WTC11 (cell line): ENCODE data around the gene PAEP. TPM values are rescaled to one million over a fixed set of nuclear protein-coding genes. Genes with fewer than 3 reads are reported as not detected.

Source experiments
- ATAC-seq: fragments of 200-7000 bp; cut with Tn5 transposase; 2 replicates; pipeline ENCODE4 v1.10.0; 2021; ENCODE audit warnings: mild to moderate bottlenecking, moderate library complexity
- CTCF ChIA-PET: fragments of 300-600 bp; sonication (Branson Sonifier 250); formaldehyde crosslinking; loops from one replicate; lab custom pipeline; 2021; ENCODE audit warnings: antibody characterized with exemption; lab: Charles Lee
- POLR2A ChIA-PET: fragments of 350-600 bp; sonication (Branson Sonifier 250); formaldehyde crosslinking; loops from one replicate; lab custom pipeline; 2021; ENCODE audit warnings: antibody characterized with exemption; lab: Charles Lee
- DNase-seq: peaks from one replicate; pipeline ENCODE4 v3.0.0; 2021; ENCODE audit warnings: low spot score
- H3K27ac Mint-ChIP-seq: 2 replicates; pipeline ENCODE4 v1.8.0; 2021; ENCODE audit warnings: mixed read lengths
- H3K27me3 Mint-ChIP-seq: 2 replicates; pipeline ENCODE4 v1.8.0; 2021; ENCODE audit warnings: low read depth, mild to moderate bottlenecking, moderate library complexity, mixed read lengths
- H3K36me3 Mint-ChIP-seq: 2 replicates; pipeline ENCODE4 v1.8.0; 2021; ENCODE audit warnings: mixed read lengths
- H3K4me1 Mint-ChIP-seq: 2 replicates; pipeline ENCODE4 v1.8.0; 2022; ENCODE audit warnings: mixed read lengths
- H3K4me3 Mint-ChIP-seq: 2 replicates; pipeline ENCODE4 v1.8.0; 2021; ENCODE audit warnings: mild to moderate bottlenecking, moderate library complexity, mixed read lengths
- H3K9me3 Mint-ChIP-seq: 2 replicates; pipeline ENCODE4 v1.8.0; 2021; ENCODE audit warnings: mixed read lengths
- ATF1 ChIP-seq: sonication (generic); formaldehyde crosslinking; IDR thresholded peaks from 2 replicates; pipeline ENCODE4 v1.8.1; 2023; ENCODE audit warnings: mild to moderate bottlenecking, moderate library complexity, missing genetic modification reagents
- CREM ChIP-seq: sonication (generic); formaldehyde crosslinking; IDR thresholded peaks from 2 replicates; pipeline ENCODE4 v1.8.1; 2022; ENCODE audit warnings: mild to moderate bottlenecking, missing genetic modification reagents, moderate library complexity
- FOXJ3 ChIP-seq: sonication (generic); formaldehyde crosslinking; IDR thresholded peaks from 2 replicates; pipeline ENCODE4 v1.9.0; 2021; ENCODE audit warnings: missing genetic modification reagents, mild to moderate bottlenecking, borderline replicate concordance
- FOXK1 ChIP-seq: sonication (generic); formaldehyde crosslinking; IDR thresholded peaks from 2 replicates; pipeline ENCODE4 v1.8.0; 2022; ENCODE audit warnings: mild to moderate bottlenecking, moderate library complexity, missing genetic modification reagents
- FOXP4 ChIP-seq: sonication (generic); formaldehyde crosslinking; IDR thresholded peaks from 2 replicates; pipeline ENCODE4 v1.8.0; 2022; ENCODE audit warnings: mild to moderate bottlenecking, missing genetic modification reagents
- GRHL2 ChIP-seq: fragments of 250-450 bp; sonication (Bioruptor Pico); IDR thresholded peaks from 2 replicates; pipeline ENCODE4 v1.8.0; 2022; ENCODE audit warnings: mild to moderate bottlenecking, moderate library complexity; ENCODE audit not compliant: insufficient replicate concordance, severe bottlenecking
- GTF2I ChIP-seq: fragments of 250-450 bp; sonication (Bioruptor Pico); conservative IDR thresholded peaks from 2 replicates; pipeline ENCODE4 v1.4.0; 2021; ENCODE audit warnings: mild to moderate bottlenecking
- HMGXB4 ChIP-seq: sonication (generic); formaldehyde crosslinking; IDR thresholded peaks from 2 replicates; pipeline ENCODE4 v1.8.1; 2023; ENCODE audit warnings: mild to moderate bottlenecking, moderate library complexity, missing genetic modification reagents
- MXD4 ChIP-seq: fragments of 250-450 bp; sonication (Bioruptor Pico); IDR thresholded peaks from 2 replicates; pipeline ENCODE4 v1.8.0; 2021; ENCODE audit warnings: mild to moderate bottlenecking, moderate library complexity, borderline replicate concordance
- OVOL2 ChIP-seq: fragments of 250-450 bp; sonication (Bioruptor Pico); IDR thresholded peaks from 2 replicates; pipeline ENCODE4 v1.9.0; 2021; ENCODE audit warnings: mild to moderate bottlenecking, borderline replicate concordance
- SOX15 ChIP-seq: fragments of 250-450 bp; sonication (Bioruptor Pico); IDR thresholded peaks from 2 replicates; pipeline ENCODE4 v1.9.0; 2021; ENCODE audit warnings: mild to moderate bottlenecking
- TCF7 ChIP-seq: sonication (generic); formaldehyde crosslinking; IDR thresholded peaks from 2 replicates; pipeline ENCODE4 v1.8.0; 2022; ENCODE audit warnings: mild to moderate bottlenecking, low read depth, missing genetic modification reagents, moderate library complexity
- TEAD1 ChIP-seq: sonication (generic); formaldehyde crosslinking; IDR thresholded peaks from 2 replicates; pipeline ENCODE4 v1.8.0; 2022; ENCODE audit warnings: mild to moderate bottlenecking, missing genetic modification reagents
- USF2 ChIP-seq: sonication (generic); formaldehyde crosslinking; IDR thresholded peaks from 2 replicates; pipeline ENCODE4 v1.8.1; 2023; ENCODE audit warnings: mild to moderate bottlenecking, missing genetic modification reagents, moderate library complexity
- ZNF512 ChIP-seq: sonication (generic); formaldehyde crosslinking; IDR thresholded peaks from 2 replicates; pipeline ENCODE4 v1.8.1; 2022; ENCODE audit warnings: missing genetic modification reagents, borderline replicate concordance
- ZNF671 ChIP-seq: fragments of 250-450 bp; sonication (Bioruptor Pico); IDR thresholded peaks from 2 replicates; pipeline ENCODE4 v1.8.0; 2021; ENCODE audit warnings: mild to moderate bottlenecking
- ZSCAN18 ChIP-seq: fragments of 250-450 bp; sonication (Bioruptor Pico); IDR thresholded peaks from 2 replicates; pipeline ENCODE4 v2.1.2; 2022; ENCODE audit warnings: mild to moderate bottlenecking, moderate library complexity
- total RNA-seq: library from RNA; stranded (reverse); gene quantifications from 3 replicates; pipeline ENCODE4 v1.2.3, GENCODE V29; 2021

The PAEP gene
- total RNA-seq, 1 experiment from 2014 or later, result not detected

GRCh38 chr9:135579889-135580660, 18.5 kb downstream of the PAEP start (continued):
- no peak for TF ChIP-seq HMGXB4

- no peaks in the 10 kb centered on the region for H3K4me1 Mint-ChIP-seq
- ATAC-seq (no peak), DNase-seq (no peak)
- H3K9me3 Mint-ChIP-seq, result peaks cover 13% of the 10 kb centered on the region
- H3K4me3 Mint-ChIP-seq, result no peak overlapping the region
- ChIA-PET CTCF (no interaction called here), POLR2A (no interaction called here)
- peaks cover 9% of the 10 kb centered on the region; the same call in 1 of the 2 replicates for H3K36me3 Mint-ChIP-seq
- TF ChIP-seq FOXJ3 (no peak), FOXK1 (no peak), MXD4 (CRISPR knock-in tag) (no peak), ZSCAN18 (CRISPR knock-in tag) (no peak), CREM (CRISPR knock-in tag) (no peak)
- peaks cover 2% of the 10 kb centered on the region; the same call in 1 of the 2 replicates for H3K27me3 Mint-ChIP-seq
- no peak overlapping the region for H3K27ac Mint-ChIP-seq
These were observed 19.3 kb downstream of the PAEP start for GRCh38 chr9:135580664-135581380.

- DNase-seq (no peak), ATAC-seq (no peak)
- no peak overlapping the region for H3K4me3 Mint-ChIP-seq
- ChIA-PET CTCF (no interaction called here), POLR2A (no interaction called here)
- peaks cover 13% of the 10 kb centered on the region for H3K9me3 Mint-ChIP-seq
- TF ChIP-seq GRHL2 (CRISPR knock-in tag) (no peak), SOX15 (CRISPR knock-in tag) (no peak), OVOL2 (CRISPR knock-in tag) (no peak), ZNF512 (CRISPR knock-in tag) (no peak), TCF7 (CRISPR knock-in tag) (no peak), ATF1 (CRISPR knock-in tag) (no peak), USF2 (CRISPR knock-in tag) (no peak), TEAD1 (CRISPR knock-in tag) (no peak), ZNF671 (CRISPR knock-in tag) (no peak), GTF2I (CRISPR knock-in tag) (no peak), FOXP4 (CRISPR knock-in tag) (no peak)
- H3K27ac Mint-ChIP-seq, result no peak overlapping the region
- H3K36me3 Mint-ChIP-seq, result peaks cover 9% of the 10 kb centered on the region; the same call in 1 of the 2 replicates
- peaks cover 2% of the 10 kb centered on the region; the same call in 1 of the 2 replicates for H3K27me3 Mint-ChIP-seq
- no peaks in the 10 kb centered on the region for H3K4me1 Mint-ChIP-seq
These were observed 20.3 kb downstream of the PAEP start for GRCh38 chr9:135581636-135582426.
